Vagina (tissue), 2 donors: ENCODE data around the gene DST. TPM values are rescaled to one million over a fixed set of nuclear protein-coding genes. Genes with fewer than 3 reads are reported as not detected.

Experiments
- DNase-seq, 2 donors: peaks; one replicate each; pipeline ENCODE4 v3.0.0-alpha.2; 2017; ENCODE audit errors: extremely low spot score in 2 of 2
- H3K27ac ChIP-seq: fragments of 200-600 bp; sonication (generic); one replicate; pipeline ENCODE4 v1.5.1; 2019
- H3K27me3 ChIP-seq: fragments of 200-600 bp; sonication (generic); one replicate; pipeline ENCODE4 v1.5.1; 2019
- H3K36me3 ChIP-seq, 2 donors: fragments of 200-600 bp; sonication (generic); one replicate each; pipeline ENCODE4 v1.5.1; 2017 to 2019
- H3K4me1 ChIP-seq: fragments of 200-600 bp; sonication (generic); one replicate; pipeline ENCODE4 v1.5.1; 2019
- H3K4me3 ChIP-seq, 2 donors: fragments of 200-600 bp; sonication (generic); 1 replicate in 1 of 2; 2 replicates in 1 of 2; pipeline ENCODE4 v1.5.1; 2016 to 2019
- H3K9me3 ChIP-seq: fragments of 200-600 bp; sonication (generic); one replicate; pipeline ENCODE4 v1.5.1; 2019
- POLR2A ChIP-seq, 2 donors: fragments of 450-650 bp; IDR thresholded peaks; one replicate each; pipeline ENCODE4 v1.6.1; 2017; ENCODE audit warnings: antibody characterized with exemption in 2 of 2, mild to moderate bottlenecking in 2 of 2, moderate library complexity in 2 of 2
- POLR2AphosphoS5 ChIP-seq, 2 donors: sonication (generic); formaldehyde crosslinking; IDR thresholded peaks; one replicate each; pipeline ENCODE4 v1.9.0; 2017; ENCODE audit warnings: antibody characterized with exemption in 2 of 2, mild to moderate bottlenecking in 2 of 2, low read depth in 1 of 2; ENCODE audit not compliant: insufficient read depth in 1 of 2
- intact Hi-C: fragments of 100-400 bp; cut with DNase I; formaldehyde crosslinking; loops from one replicate; pipeline ENCODE4 v1.15.1; 2023
- total RNA-seq: library from RNA; depleted of rRNA; stranded (reverse); fragments of >200 nt; gene quantifications from one replicate; pipeline ENCODE4 v1.2.3, GENCODE V29; 2016
- TF ChIP-seq, protein P1 (sequence below), 3 experiments: fragments of 450-650 bp in 2 of 3; fragments of 200-600 bp in 1 of 3; sonication (generic) in 1 of 3; IDR thresholded peaks; one replicate each; pipeline ENCODE4 v1.5.1; 2017 to 2019; ENCODE audit warnings: antibody characterized with exemption in 3 of 3, mild to moderate bottlenecking in 2 of 3, moderate library complexity in 2 of 3

DST gene
- total RNA-seq, 1 donor from 2014 or later: 460 TPM

DNA sequence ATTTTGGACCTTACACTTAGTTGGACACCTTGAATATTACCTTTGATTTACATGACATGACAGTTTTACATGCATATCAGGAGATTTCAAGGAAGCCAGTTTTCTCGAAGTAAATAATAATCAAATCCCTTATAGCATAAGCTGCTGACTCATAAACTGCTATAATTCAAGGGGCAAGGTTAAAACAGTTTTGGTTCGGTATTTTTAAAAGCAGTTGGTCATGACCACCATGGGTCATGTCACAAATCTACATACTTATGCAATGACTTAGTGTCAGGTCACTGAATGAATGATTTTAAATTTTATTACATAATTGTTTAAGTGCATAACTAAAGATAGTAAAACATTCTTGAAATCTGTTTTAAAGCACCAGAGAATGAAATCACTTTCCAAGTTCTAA is 158.0 kb downstream of the DST start:
- intact Hi-C loops: no loop called here
- H3K4me1 ChIP-seq: no peaks in the 10 kb centered on the region
- no peak for DNase-seq
- TF ChIP-seq POLR2AphosphoS5 (IDR thresholded peaks at IDR 0.05; ENCODE audit: insufficient read depth in 1 of 2, low read depth in 1 of 2) (no peak), POLR2A (IDR thresholded peaks at IDR 0.05) (no peak)
- TF ChIP-seq, protein P1, sequence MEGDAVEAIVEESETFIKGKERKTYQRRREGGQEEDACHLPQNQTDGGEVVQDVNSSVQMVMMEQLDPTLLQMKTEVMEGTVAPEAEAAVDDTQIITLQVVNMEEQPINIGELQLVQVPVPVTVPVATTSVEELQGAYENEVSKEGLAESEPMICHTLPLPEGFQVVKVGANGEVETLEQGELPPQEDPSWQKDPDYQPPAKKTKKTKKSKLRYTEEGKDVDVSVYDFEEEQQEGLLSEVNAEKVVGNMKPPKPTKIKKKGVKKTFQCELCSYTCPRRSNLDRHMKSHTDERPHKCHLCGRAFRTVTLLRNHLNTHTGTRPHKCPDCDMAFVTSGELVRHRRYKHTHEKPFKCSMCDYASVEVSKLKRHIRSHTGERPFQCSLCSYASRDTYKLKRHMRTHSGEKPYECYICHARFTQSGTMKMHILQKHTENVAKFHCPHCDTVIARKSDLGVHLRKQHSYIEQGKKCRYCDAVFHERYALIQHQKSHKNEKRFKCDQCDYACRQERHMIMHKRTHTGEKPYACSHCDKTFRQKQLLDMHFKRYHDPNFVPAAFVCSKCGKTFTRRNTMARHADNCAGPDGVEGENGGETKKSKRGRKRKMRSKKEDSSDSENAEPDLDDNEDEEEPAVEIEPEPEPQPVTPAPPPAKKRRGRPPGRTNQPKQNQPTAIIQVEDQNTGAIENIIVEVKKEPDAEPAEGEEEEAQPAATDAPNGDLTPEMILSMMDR (IDR thresholded peaks at IDR 0.05): no peak
- H3K27me3 ChIP-seq: no peaks in the 10 kb centered on the region
- no peaks in the 10 kb centered on the region for H3K9me3 ChIP-seq
- H3K4me3 ChIP-seq: no peak overlapping the region
- H3K36me3 ChIP-seq: peaks cover 3 to 64% of the 10 kb centered on the region in 2 donors
- H3K27ac ChIP-seq: no peak overlapping the region

GRCh38 chr6:56483929-56484328 is 158.8 kb downstream of the DST start:
- intact Hi-C loops: no loop called here

GRCh38 chr6:56482525-56482924 is 160.2 kb downstream of the DST start:
- Histone ChIP-seq H3K4me1 (no peaks in the 10 kb centered on the region), H3K9me3 (no peaks in the 10 kb centered on the region), H3K36me3 (peaks cover 3 to 54% of the 10 kb centered on the region in 2 donors), H3K4me3 (no peak overlapping the region), H3K27ac (no peak overlapping the region), H3K27me3 (no peaks in the 10 kb centered on the region)
- intact Hi-C loops: no loop called here
- no peak for DNase-seq
- TF ChIP-seq, protein P1 (IDR thresholded peaks at IDR 0.05): no peak
- no peak for TF ChIP-seq POLR2AphosphoS5 (IDR thresholded peaks at IDR 0.05; ENCODE audit: insufficient read depth in 1 of 2, low read depth in 1 of 2)
- no peak for TF ChIP-seq POLR2A (IDR thresholded peaks at IDR 0.05)

More at GRCh38 chr6:56483929-56484328, 158.8 kb downstream of the DST start:
- Histone ChIP-seq H3K27me3 (no peaks in the 10 kb centered on the region), H3K4me3 (no peak overlapping the region), H3K36me3 (peaks cover 3 to 64% of the 10 kb centered on the region in 2 donors), H3K27ac (no peak overlapping the region), H3K9me3 (no peaks in the 10 kb centered on the region), H3K4me1 (no peaks in the 10 kb centered on the region)
- TF ChIP-seq POLR2AphosphoS5 (IDR thresholded peaks at IDR 0.05; ENCODE audit: insufficient read depth in 1 of 2, low read depth in 1 of 2): no peak
- no peak for TF ChIP-seq POLR2A (IDR thresholded peaks at IDR 0.05)
- TF ChIP-seq, protein P1 (IDR thresholded peaks at IDR 0.05): no peak
- DNase-seq: no peak

DNA sequence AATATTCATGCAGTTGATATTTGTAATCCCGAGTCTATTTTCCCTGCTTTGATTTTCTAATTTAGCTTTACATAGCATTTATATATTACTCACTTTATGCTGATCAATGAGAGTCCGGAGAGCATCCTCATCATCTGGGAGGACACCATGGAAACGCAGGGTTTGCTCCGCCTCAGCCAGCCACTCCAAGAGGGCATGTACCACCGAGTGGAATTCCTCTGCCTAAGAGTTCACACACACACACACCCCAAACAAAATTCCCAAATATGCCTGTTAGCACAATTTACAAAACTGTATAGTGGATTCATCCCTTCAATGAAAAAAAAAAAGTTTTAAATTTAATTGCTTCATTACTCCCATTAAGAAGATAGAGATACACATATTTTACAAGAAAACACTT is 160.7 kb downstream of the DST start:
- peaks cover 3 to 52% of the 10 kb centered on the region in 2 donors for H3K36me3 ChIP-seq
- intact Hi-C loops: no loop called here
- no peaks in the 10 kb centered on the region for H3K27me3 ChIP-seq
- no peaks in the 10 kb centered on the region for H3K9me3 ChIP-seq
- H3K27ac ChIP-seq: no peak overlapping the region
- TF ChIP-seq POLR2AphosphoS5 (IDR thresholded peaks at IDR 0.05; ENCODE audit: insufficient read depth in 1 of 2, low read depth in 1 of 2): no peak
- TF ChIP-seq, protein P1 (IDR thresholded peaks at IDR 0.05): no peak
- TF ChIP-seq POLR2A (IDR thresholded peaks at IDR 0.05): no peak
- H3K4me1 ChIP-seq: no peaks in the 10 kb centered on the region
- no peak for DNase-seq
- no peak overlapping the region for H3K4me3 ChIP-seq

DNA sequence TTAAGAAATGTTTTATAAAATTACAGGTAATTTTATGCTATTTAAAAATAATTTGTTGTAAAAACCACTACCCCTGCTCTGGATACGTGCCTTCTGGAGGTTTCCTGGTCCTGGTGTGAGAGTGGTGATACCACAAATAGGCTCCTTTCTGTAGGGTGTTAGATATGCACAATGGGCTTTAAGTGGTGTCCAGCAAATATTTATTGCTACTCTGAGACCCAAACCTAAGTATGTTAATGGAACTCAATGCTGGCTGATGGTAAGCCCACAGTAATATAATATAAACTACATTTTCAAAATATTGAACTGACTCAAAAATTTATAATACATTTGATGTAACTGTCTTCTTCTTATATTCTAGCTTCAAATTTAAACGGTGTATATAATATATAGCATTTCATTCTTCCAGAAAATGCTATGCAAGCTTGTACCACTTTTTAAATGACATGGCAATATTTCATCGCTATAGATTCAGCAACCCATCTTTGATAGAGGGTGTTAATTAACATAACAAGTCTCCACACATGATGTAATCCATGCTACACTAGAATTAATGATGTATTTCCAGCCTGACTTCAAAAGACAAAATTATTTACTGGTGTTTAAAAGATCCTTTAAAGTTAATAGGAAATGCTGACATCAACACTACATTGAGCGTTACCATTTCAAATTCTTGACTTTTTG is 161.9 kb downstream of the DST start:
- Histone ChIP-seq H3K4me1 (peaks cover 7% of the 10 kb centered on the region), H3K27ac (no peak overlapping the region), H3K27me3 (no peaks in the 10 kb centered on the region), H3K9me3 (no peaks in the 10 kb centered on the region), H3K36me3 (peaks cover 0 to 55% of the 10 kb centered on the region in 2 donors), H3K4me3 (no peak overlapping the region)
- DNase-seq: no peak
- TF ChIP-seq POLR2AphosphoS5 (IDR thresholded peaks at IDR 0.05; ENCODE audit: insufficient read depth in 1 of 2, low read depth in 1 of 2): no peak
- TF ChIP-seq, protein P1 (IDR thresholded peaks at IDR 0.05): no peak
- TF ChIP-seq POLR2A (IDR thresholded peaks at IDR 0.05): no peak
- intact Hi-C loops: no loop called here
